Activated T-cell treated with anti-CD3 and anti-CD28 coated beads, Interleukin-2, amount 50 U/mL, for 72 hours (primary cell): ENCODE data around the gene PCDHGB6. TPM values are rescaled to one million over a fixed set of nuclear protein-coding genes. Genes with fewer than 3 reads are reported as not detected.

Source experiments
- ATAC-seq, 2 donors: fragments of 150-1000 bp; cut with Tn5 transposase; replicated peaks in 1 of 2; 2 replicates each; pipeline ENCODE4 v1.10.0; 2021; ENCODE audit warnings: moderate library complexity in 2 of 2, mild to moderate bottlenecking in 1 of 2
- DNase-seq, 2 donors: peaks; one replicate each; pipeline ENCODE4 v3.0.0; 2021 to 2022; ENCODE audit warnings: mixed read lengths in 1 of 2
- H3K27ac Mint-ChIP-seq: one replicate; pipeline ENCODE4 v1.8.0; 2022; ENCODE audit warnings: mild to moderate bottlenecking, moderate library complexity, mixed read lengths
- H3K27me3 Mint-ChIP-seq: one replicate; pipeline ENCODE4 v1.8.0; 2022; ENCODE audit warnings: low read depth, mixed read lengths
- H3K36me3 Mint-ChIP-seq, 2 donors: one replicate each; pipeline ENCODE4 v1.8.0; 2022; ENCODE audit warnings: mixed read lengths in 2 of 2, mild to moderate bottlenecking in 1 of 2; ENCODE audit not compliant: insufficient read depth in 2 of 2
- H3K4me1 Mint-ChIP-seq: one replicate; pipeline ENCODE4 v1.8.0; 2022; ENCODE audit warnings: low read depth, mixed read lengths
- H3K4me3 Mint-ChIP-seq, 2 donors: one replicate each; pipeline ENCODE4 v1.8.0; 2022; ENCODE audit warnings: mild to moderate bottlenecking in 2 of 2, mixed read lengths in 2 of 2, moderate library complexity in 2 of 2
- H3K9me3 Mint-ChIP-seq, 2 donors: one replicate each; pipeline ENCODE4 v1.8.0; 2022; ENCODE audit warnings: mixed read lengths in 2 of 2
- total RNA-seq, 2 donors: library from RNA; stranded (reverse); gene quantifications; one replicate each; pipeline ENCODE4 v1.2.3, GENCODE V29; 2022

The PCDHGB6 gene
- total RNA-seq, 2 donors from 2014 or later, result 0.09 TPM; not detected in 1

GRCh38 chr5:141437221-141437620, 29.4 kb downstream of the PCDHGB6 start:
- Mint-ChIP-seq H3K27ac (no peak overlapping the region), H3K36me3 (peaks cover 3 to 10% of the 10 kb centered on the region in 2 donors), H3K27me3 (peaks cover 30% of the 10 kb centered on the region), H3K9me3 (peaks cover 3% of the 10 kb centered on the region in 2 donors), H3K4me1 (peaks cover under 1% of the 10 kb centered on the region), H3K4me3 (no peak overlapping the region)
- ATAC-seq (no peak), DNase-seq (no peak)

- H3K27ac Mint-ChIP-seq, result no peak overlapping the region
- H3K9me3 Mint-ChIP-seq, result peaks cover 2 to 4% of the 10 kb centered on the region in 2 donors
- H3K4me1 Mint-ChIP-seq, result no peaks in the 10 kb centered on the region
These were observed 31.8 kb downstream of the PCDHGB6 start for GRCh38 chr5:141439411-141440141.

GRCh38 chr5:141440341-141440740, 32.5 kb downstream of the PCDHGB6 start:
- ATAC-seq (no peak), DNase-seq (no peak)
- H3K9me3 Mint-ChIP-seq, result peaks cover 2 to 4% of the 10 kb centered on the region in 2 donors
- no peak overlapping the region for H3K4me3 Mint-ChIP-seq
- no peaks in the 10 kb centered on the region for H3K4me1 Mint-ChIP-seq
- peaks cover 0 to 3% of the 10 kb centered on the region in 2 donors for H3K36me3 Mint-ChIP-seq
- no peak overlapping the region for H3K27ac Mint-ChIP-seq
- H3K27me3 Mint-ChIP-seq, result peaks cover 24% of the 10 kb centered on the region

More at GRCh38 chr5:141439411-141440141, 31.8 kb downstream of the PCDHGB6 start:
- H3K27me3 Mint-ChIP-seq, result peaks cover 18% of the 10 kb centered on the region
- H3K4me3 Mint-ChIP-seq, result no peak overlapping the region
- no peak for ATAC-seq
- H3K36me3 Mint-ChIP-seq, result peaks cover 0 to 3% of the 10 kb centered on the region in 2 donors
- DNase-seq, result no peak

GRCh38 chr5:141441571-141442170, 33.9 kb downstream of the PCDHGB6 start:
- Mint-ChIP-seq H3K4me1 (no peaks in the 10 kb centered on the region), H3K36me3 (peaks cover 0 to 3% of the 10 kb centered on the region in 2 donors), H3K4me3 (no peak overlapping the region), H3K27ac (no peak overlapping the region), H3K9me3 (peaks cover 2 to 4% of the 10 kb centered on the region in 2 donors), H3K27me3 (peaks cover 22% of the 10 kb centered on the region)
- ATAC-seq (no peak), DNase-seq (no peak)

Other genes starting within 250 kb of the PCDHGB6 start
- gene PCDHB7, start 235.4 kb upstream of the PCDHGB6 start, total RNA-seq, result not detected
- gene PCDHB8, start 230.2 kb upstream of the PCDHGB6 start, total RNA-seq, result not detected
- gene PCDHB16, start 225.6 kb upstream of the PCDHGB6 start, total RNA-seq, result not detected
- under 1 TPM in 1 of 2 donors, not detected in 1; 0.05 TPM for gene PCDHB9, start 220.9 kb upstream of the PCDHGB6 start, total RNA-seq
- gene PCDHB10, start 215.7 kb upstream of the PCDHGB6 start, total RNA-seq, result not detected
- not detected for gene PCDHB11, start 208.4 kb upstream of the PCDHGB6 start, total RNA-seq
- gene PCDHB12, start 199.3 kb upstream of the PCDHGB6 start, total RNA-seq, result not detected
- gene PCDHB13, start 194.1 kb upstream of the PCDHGB6 start, total RNA-seq, result not detected
- not detected for gene PCDHB14, start 184.7 kb upstream of the PCDHGB6 start, total RNA-seq
- not detected for gene PCDHB15, start 162.6 kb upstream of the PCDHGB6 start, total RNA-seq
- under 1 TPM; 0.46 to 0.63 TPM for gene SLC25A2, start 104.0 kb upstream of the PCDHGB6 start, total RNA-seq
- gene TAF7, start 87.2 kb upstream of the PCDHGB6 start, total RNA-seq, result 10 to 100 TPM; 56.7 to 62.5 TPM
- gene PCDHGA1, start 77.5 kb upstream of the PCDHGB6 start, total RNA-seq, result under 1 TPM; 0.05 TPM
- under 1 TPM in 1 of 2 donors, not detected in 1; 0.07 TPM for gene PCDHGA2, start 69.3 kb upstream of the PCDHGB6 start, total RNA-seq
- under 1 TPM in 1 of 2 donors, not detected in 1; 0.12 TPM for gene PCDHGA3, start 64.2 kb upstream of the PCDHGB6 start, total RNA-seq
- under 1 TPM in 1 of 2 donors, not detected in 1; 0.19 TPM for gene PCDHGB1, start 57.9 kb upstream of the PCDHGB6 start, total RNA-seq
- under 1 TPM; 0.25 to 0.26 TPM for gene PCDHGA4, start 53.0 kb upstream of the PCDHGB6 start, total RNA-seq
- under 1 TPM; 0.28 to 0.34 TPM for gene PCDHGB2, start 48.0 kb upstream of the PCDHGB6 start, total RNA-seq
- under 1 TPM in 1 of 2 donors, not detected in 1; 0.12 TPM for gene PCDHGA5, start 43.9 kb upstream of the PCDHGB6 start, total RNA-seq
- under 1 TPM; 0.19 to 0.28 TPM for gene PCDHGB3, start 37.8 kb upstream of the PCDHGB6 start, total RNA-seq
- under 1 TPM; 0.16 to 0.29 TPM for gene PCDHGA6, start 34.1 kb upstream of the PCDHGB6 start, total RNA-seq
- gene PCDHGA7, start 25.3 kb upstream of the PCDHGB6 start, total RNA-seq, result under 1 TPM in 1 of 2 donors, not detected in 1; 0.12 TPM
- gene PCDHGB4, start 20.3 kb upstream of the PCDHGB6 start, total RNA-seq, result not detected
- gene PCDHGA8, start 15.4 kb upstream of the PCDHGB6 start, total RNA-seq, result not detected
- gene PCDHGB5, start 10.1 kb upstream of the PCDHGB6 start, total RNA-seq, result under 1 TPM; 0.17 to 0.21 TPM
- gene PCDHGA9, start 5.2 kb upstream of the PCDHGB6 start, total RNA-seq, result under 1 TPM; 0.09 to 0.10 TPM
- gene PCDHGA10, start 5.0 kb downstream of the PCDHGB6 start, total RNA-seq, result under 1 TPM; 0.12 TPM
- gene PCDHGB7, start 9.7 kb downstream of the PCDHGB6 start, total RNA-seq, result under 1 TPM in 1 of 2 donors, not detected in 1; 0.17 TPM
- under 1 TPM in 1 of 2 donors, not detected in 1; 0.22 TPM for gene PCDHGA11, start 13.0 kb downstream of the PCDHGB6 start, total RNA-seq
- under 1 TPM; 0.12 to 0.17 TPM for gene PCDHGA12, start 22.5 kb downstream of the PCDHGB6 start, total RNA-seq
- gene PCDHGC3, start 67.9 kb downstream of the PCDHGB6 start, total RNA-seq, result not detected
- not detected for gene PCDHGC4, start 77.0 kb downstream of the PCDHGB6 start, total RNA-seq
- not detected for gene PCDHGC5, start 81.1 kb downstream of the PCDHGB6 start, total RNA-seq
- gene DIAPH1, start 211.0 kb downstream of the PCDHGB6 start, total RNA-seq, result 100 to 1,000 TPM; 162 to 165 TPM
- 10 to 100 TPM; 64.1 to 69.2 TPM for gene HDAC3, start 228.8 kb downstream of the PCDHGB6 start, total RNA-seq
- 10 to 100 TPM; 14.6 to 19.5 TPM for gene RELL2, start 229.0 kb downstream of the PCDHGB6 start, total RNA-seq
- 10 to 100 TPM; 54.1 to 61.1 TPM for gene FCHSD1, start 243.4 kb downstream of the PCDHGB6 start, total RNA-seq